Left lung (tissue), 10 donors: ENCODE results near the gene SCUBE2. TPM values are rescaled to one million over a fixed set of nuclear protein-coding genes. Genes with fewer than 3 reads are reported as not detected.

Experiments used
- ATAC-seq: fragments of 200-7000 bp; cut with Tn5 transposase; one replicate; pipeline ENCODE4 v1.9.1; 2020; ENCODE audit warnings: moderate library complexity
- DNase-seq, 4 donors: peaks; one replicate each; pipeline ENCODE4 v3.0.0-alpha.2; 2013 to 2020
- H3K27ac ChIP-seq, 2 donors: fragments of 200-600 bp; sonication (generic) in 1 of 2; one replicate each; pipeline versions ENCODE4 v1.5.0 to v1.8.0; 2020 to 2021
- H3K27me3 ChIP-seq, 2 donors: fragments of 200-600 bp; sonication (generic) in 1 of 2; one replicate each; pipeline versions ENCODE4 v1.5.0 to v1.8.0; 2020 to 2021
- H3K36me3 ChIP-seq, 2 donors: fragments of 200-600 bp; sonication (generic) in 1 of 2; one replicate each; pipeline versions ENCODE4 v1.5.0 to v1.8.0; 2020 to 2021
- H3K4me1 ChIP-seq, 2 donors: fragments of 200-600 bp; one replicate each; pipeline ENCODE4 v1.8.0; 2021
- H3K4me3 ChIP-seq, 2 donors: fragments of 200-600 bp; sonication (generic) in 1 of 2; one replicate each; pipeline versions ENCODE4 v1.5.0 to v1.8.0; 2020 to 2021; ENCODE audit warnings: mild to moderate bottlenecking in 1 of 2
- H3K9me3 ChIP-seq, 2 donors: fragments of 200-600 bp; sonication (generic) in 1 of 2; one replicate each; pipeline versions ENCODE4 v1.5.0 to v1.8.0; 2020 to 2021
- CTCF ChIP-seq, 2 donors: fragments of 200-600 bp; sonication (generic) in 1 of 2; IDR thresholded peaks; one replicate each; pipeline versions ENCODE4 v1.5.0 to v1.8.0; 2021; ENCODE audit warnings: antibody characterized with exemption in 2 of 2
- intact Hi-C, 2 donors: fragments of 100-400 bp; cut with DNase I; formaldehyde crosslinking; loops; one replicate each; pipeline versions ENCODE4 v1.11.2 to v1.14.2; 2022
- polyA plus RNA-seq, 6 donors: library from polyadenylated mRNA; unstranded; fragments of 120-200 nt; gene quantifications; one replicate each; pipeline ENCODE4 v1.2.1, GENCODE V29; 2013; ENCODE audit not compliant: insufficient read length in 6 of 6
- total RNA-seq, 2 donors: library from RNA; stranded (reverse); fragmentation: NEBNext Ultra II Directional; extraction: Animal tissue kit (Norgen Biotek cat#: 25700); gene quantifications; one replicate each; pipeline ENCODE4 v1.2.1, GENCODE V29; 2021
- donor health status: DM: no; HTN: yes; CAD: no.
- donor health status: DM: no; HTN: no; CAD: no.

Gene SCUBE2
- total and polyA plus RNA-seq, 8 donors: 2.7 to 55.9 (median 36.0) TPM

- intact Hi-C loops: no loop called here
- ATAC-seq: peak; percentile 80
- Histone ChIP-seq H3K27me3 (no peaks in the 10 kb centered on the region), H3K36me3 (no peaks in the 10 kb centered on the region), H3K27ac (peak overlapping the region in 1 of 2 donors; percentile 10), H3K9me3 (no peaks in the 10 kb centered on the region), H3K4me1 (peaks cover 0 to 6% of the 10 kb centered on the region in 2 donors), H3K4me3 (no peak overlapping the region)
- DNase-seq: no peak
- no peak for TF ChIP-seq CTCF (IDR thresholded peaks at IDR 0.05)
Observed at GRCh38 chr11:9038541-9038940, 52.9 kb downstream of the SCUBE2 start.

GRCh38 chr11:9037963-9038362 lies 53.4 kb downstream of the SCUBE2 start:
- no peak overlapping the region for H3K4me3 ChIP-seq
- ATAC-seq: no peak
- DNase-seq: no peak
- peaks cover 0 to 6% of the 10 kb centered on the region in 2 donors for H3K4me1 ChIP-seq
- no peaks in the 10 kb centered on the region for H3K27me3 ChIP-seq
- no peak overlapping the region for H3K27ac ChIP-seq
- no peaks in the 10 kb centered on the region for H3K36me3 ChIP-seq
- H3K9me3 ChIP-seq: no peaks in the 10 kb centered on the region
- TF ChIP-seq CTCF (IDR thresholded peaks at IDR 0.05): no peak
- intact Hi-C loops: no loop called here

GRCh38 chr11:9037046-9037780 lies 54.2 kb downstream of the SCUBE2 start:
- Histone ChIP-seq H3K4me3 (no peak overlapping the region), H3K4me1 (peaks cover 0 to 6% of the 10 kb centered on the region in 2 donors), H3K27me3 (no peaks in the 10 kb centered on the region), H3K27ac (no peak overlapping the region), H3K36me3 (no peaks in the 10 kb centered on the region), H3K9me3 (no peaks in the 10 kb centered on the region)
- TF ChIP-seq CTCF (IDR thresholded peaks at IDR 0.05): no peak
- DNase-seq: no peak
- intact Hi-C loops: no loop called here
- ATAC-seq: no peak

- no peak for TF ChIP-seq CTCF (IDR thresholded peaks at IDR 0.05)
- no peaks in the 10 kb centered on the region for H3K36me3 ChIP-seq
- DNase-seq (no peak), ATAC-seq (no peak)
- H3K27ac ChIP-seq: no peak overlapping the region
- no peaks in the 10 kb centered on the region for H3K9me3 ChIP-seq
- intact Hi-C loops: no loop called here
- H3K27me3 ChIP-seq: no peaks in the 10 kb centered on the region
- H3K4me1 ChIP-seq: no peaks in the 10 kb centered on the region
- no peak overlapping the region for H3K4me3 ChIP-seq
Observed at GRCh38 chr11:9030601-9031000, 60.8 kb downstream of the SCUBE2 start.

- TF ChIP-seq CTCF (IDR thresholded peaks at IDR 0.05): no peak
- Histone ChIP-seq H3K27me3 (no peaks in the 10 kb centered on the region), H3K36me3 (no peaks in the 10 kb centered on the region), H3K4me1 (no peaks in the 10 kb centered on the region), H3K9me3 (no peaks in the 10 kb centered on the region), H3K4me3 (no peak overlapping the region), H3K27ac (no peak overlapping the region)
- intact Hi-C loops: no loop called here
- DNase-seq (no peak), ATAC-seq (no peak)
Observed at GRCh38 chr11:9029422-9029821, 62.0 kb downstream of the SCUBE2 start.
